Transverse colon (tissue), 4 donors: ENCODE results near the gene UVRAG.

Source experiments
- POLR2A ChIP-seq: fragments of 450-650 bp; IDR thresholded peaks from one replicate; pipeline ENCODE4 v1.6.1; 2016; ENCODE audit warnings: antibody characterized with exemption, mild to moderate bottlenecking, moderate library complexity
- POLR2AphosphoS5 ChIP-seq, 3 donors: sonication (generic); formaldehyde crosslinking; IDR thresholded peaks; one replicate each; pipeline ENCODE4 v1.6.1; 2016; ENCODE audit warnings: antibody characterized with exemption in 3 of 3
- TF ChIP-seq, protein P1 (sequence below), 5 experiments: fragments of 200-600 bp in 3 of 5; fragments of 450-650 bp in 2 of 5; sonication (generic) in 3 of 5; IDR thresholded peaks; 1 replicate in 2 of 5; 2 replicates in 3 of 5; pipeline ENCODE4 v1.5.1; 2016 to 2017; ENCODE audit warnings: antibody characterized with exemption in 5 of 5, inconsistent platforms in 3 of 5, mild to moderate bottlenecking in 2 of 5, moderate library complexity in 1 of 5

DNA sequence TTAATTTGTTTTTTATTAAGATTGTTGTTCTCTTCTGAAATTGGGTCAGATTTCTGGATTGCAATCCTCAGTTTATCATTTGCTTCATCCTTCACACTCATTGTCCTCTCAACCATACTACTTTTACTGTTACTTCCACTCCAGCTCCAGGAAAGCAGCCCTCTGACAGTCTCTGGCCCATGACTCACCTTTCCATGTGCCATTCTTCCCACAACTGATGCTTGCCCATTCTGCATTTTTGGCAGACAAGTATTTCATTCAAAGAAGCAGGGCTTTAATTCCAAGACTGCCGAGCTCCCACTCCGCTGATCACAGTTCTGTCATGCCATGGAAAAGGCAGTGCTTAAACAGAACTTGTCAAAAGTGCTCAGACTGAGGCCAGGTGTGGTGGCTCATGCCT lies 252.1 kb downstream of the UVRAG start:
- TF ChIP-seq, protein P1, sequence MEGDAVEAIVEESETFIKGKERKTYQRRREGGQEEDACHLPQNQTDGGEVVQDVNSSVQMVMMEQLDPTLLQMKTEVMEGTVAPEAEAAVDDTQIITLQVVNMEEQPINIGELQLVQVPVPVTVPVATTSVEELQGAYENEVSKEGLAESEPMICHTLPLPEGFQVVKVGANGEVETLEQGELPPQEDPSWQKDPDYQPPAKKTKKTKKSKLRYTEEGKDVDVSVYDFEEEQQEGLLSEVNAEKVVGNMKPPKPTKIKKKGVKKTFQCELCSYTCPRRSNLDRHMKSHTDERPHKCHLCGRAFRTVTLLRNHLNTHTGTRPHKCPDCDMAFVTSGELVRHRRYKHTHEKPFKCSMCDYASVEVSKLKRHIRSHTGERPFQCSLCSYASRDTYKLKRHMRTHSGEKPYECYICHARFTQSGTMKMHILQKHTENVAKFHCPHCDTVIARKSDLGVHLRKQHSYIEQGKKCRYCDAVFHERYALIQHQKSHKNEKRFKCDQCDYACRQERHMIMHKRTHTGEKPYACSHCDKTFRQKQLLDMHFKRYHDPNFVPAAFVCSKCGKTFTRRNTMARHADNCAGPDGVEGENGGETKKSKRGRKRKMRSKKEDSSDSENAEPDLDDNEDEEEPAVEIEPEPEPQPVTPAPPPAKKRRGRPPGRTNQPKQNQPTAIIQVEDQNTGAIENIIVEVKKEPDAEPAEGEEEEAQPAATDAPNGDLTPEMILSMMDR (IDR thresholded peaks at IDR 0.05): no peak
- no peak for TF ChIP-seq POLR2A
- no peak for TF ChIP-seq POLR2AphosphoS5 (IDR thresholded peaks at IDR 0.05)
